Measurements from ENCODE around the gene HOXA5.

HOXA5 gene

DNA sequence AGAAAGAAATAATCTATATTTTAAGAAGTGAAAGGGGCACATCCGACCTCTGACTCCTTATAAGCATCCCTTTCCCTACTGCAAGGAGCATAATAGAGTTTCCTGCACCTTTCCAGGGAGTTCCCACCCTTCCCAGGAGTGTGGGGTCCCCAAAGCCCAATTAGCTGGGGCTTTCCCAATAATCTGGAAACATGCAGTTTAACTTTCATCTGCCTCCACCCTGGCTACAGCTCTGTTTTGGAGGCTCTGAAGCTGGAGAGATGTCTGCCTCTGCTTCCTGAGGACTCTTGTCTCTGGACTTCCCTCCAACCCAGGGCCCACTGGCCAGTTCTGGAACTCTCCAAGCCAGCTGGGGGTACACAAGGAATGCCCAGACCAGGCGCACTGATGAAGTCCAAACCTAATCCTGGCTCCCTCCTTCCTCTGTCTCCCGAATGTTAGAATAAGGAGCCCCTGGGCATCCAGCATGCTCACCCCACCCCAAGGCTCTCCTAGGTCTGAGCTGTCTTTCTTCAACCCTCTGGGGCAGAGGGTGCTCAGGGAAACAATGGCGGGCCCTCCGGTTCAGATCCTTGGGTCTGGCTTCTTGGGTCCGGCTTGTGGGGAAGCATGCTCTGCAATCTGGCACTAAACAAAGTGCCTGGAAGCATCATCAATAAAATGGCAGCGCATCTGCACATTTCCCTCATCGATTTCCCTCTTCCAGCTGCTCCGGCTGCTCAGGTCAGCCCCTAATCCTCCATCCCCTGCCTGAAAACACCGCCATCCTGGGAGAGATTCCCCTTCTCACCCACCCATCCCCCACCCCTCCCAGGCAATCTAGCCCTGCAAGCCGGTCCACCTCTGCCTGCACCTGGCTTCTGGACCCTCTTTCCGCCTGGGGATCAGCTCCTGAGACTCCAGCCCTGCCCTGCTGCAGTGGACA, 26.3 kb downstream of the HOXA5 start:
- no peak for DNase-seq (ENCODE audit: low spot score)

DNA sequence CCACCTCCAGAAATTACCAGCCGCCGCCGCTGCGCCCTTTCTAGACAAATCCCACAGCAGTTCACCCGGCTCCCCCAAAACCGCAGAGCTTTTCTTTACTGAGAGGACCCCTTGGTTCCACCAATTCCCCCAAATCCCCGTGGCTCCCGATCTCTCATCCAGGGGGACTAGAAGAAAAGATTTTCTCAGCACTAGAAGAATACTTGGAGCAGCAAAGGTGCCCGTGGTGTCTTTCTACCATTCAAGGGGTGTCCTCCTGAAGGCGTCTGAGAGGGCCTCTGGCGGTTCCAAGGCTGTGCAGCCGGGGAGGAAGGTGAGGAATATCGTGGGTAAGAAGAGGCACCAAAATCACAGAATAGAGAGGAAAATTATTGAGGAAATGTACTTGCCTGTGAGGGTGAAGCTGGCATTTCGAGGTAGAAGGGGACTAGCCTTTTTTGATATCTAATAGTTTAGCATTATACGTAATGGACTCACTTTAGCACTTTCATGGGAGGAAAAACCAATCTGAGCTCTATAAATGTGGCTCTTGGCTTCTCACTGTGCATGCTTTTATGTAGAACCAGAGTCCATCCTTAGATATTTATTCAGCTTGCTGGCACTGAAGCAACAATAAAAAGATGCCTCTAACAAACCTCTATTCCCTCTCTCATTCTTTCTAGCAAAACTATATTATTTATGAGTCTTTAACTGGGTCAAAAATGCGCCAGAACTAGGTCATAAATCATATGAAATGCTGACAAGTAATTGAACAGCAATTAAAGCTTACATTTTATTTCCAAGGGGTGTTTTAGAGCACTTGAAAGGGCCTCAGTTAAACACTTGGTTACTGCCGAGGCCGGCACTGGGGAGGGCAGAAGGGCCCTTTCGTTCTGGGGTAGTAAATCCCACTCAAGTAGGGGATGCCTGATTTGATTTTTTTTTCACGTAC, 27.2 kb downstream of the HOXA5 start:
- TF ChIP-seq, protein P1, sequence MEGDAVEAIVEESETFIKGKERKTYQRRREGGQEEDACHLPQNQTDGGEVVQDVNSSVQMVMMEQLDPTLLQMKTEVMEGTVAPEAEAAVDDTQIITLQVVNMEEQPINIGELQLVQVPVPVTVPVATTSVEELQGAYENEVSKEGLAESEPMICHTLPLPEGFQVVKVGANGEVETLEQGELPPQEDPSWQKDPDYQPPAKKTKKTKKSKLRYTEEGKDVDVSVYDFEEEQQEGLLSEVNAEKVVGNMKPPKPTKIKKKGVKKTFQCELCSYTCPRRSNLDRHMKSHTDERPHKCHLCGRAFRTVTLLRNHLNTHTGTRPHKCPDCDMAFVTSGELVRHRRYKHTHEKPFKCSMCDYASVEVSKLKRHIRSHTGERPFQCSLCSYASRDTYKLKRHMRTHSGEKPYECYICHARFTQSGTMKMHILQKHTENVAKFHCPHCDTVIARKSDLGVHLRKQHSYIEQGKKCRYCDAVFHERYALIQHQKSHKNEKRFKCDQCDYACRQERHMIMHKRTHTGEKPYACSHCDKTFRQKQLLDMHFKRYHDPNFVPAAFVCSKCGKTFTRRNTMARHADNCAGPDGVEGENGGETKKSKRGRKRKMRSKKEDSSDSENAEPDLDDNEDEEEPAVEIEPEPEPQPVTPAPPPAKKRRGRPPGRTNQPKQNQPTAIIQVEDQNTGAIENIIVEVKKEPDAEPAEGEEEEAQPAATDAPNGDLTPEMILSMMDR (IDR thresholded peaks at IDR 0.05; ENCODE audit: extremely low read depth, missing control alignments), result no peak
- no peak for DNase-seq (ENCODE audit: low spot score)

More for the DNA sequence above, 26.3 kb downstream of the HOXA5 start:
- TF ChIP-seq, protein P1 (IDR thresholded peaks at IDR 0.05; ENCODE audit: extremely low read depth, missing control alignments), result no peak

DNA sequence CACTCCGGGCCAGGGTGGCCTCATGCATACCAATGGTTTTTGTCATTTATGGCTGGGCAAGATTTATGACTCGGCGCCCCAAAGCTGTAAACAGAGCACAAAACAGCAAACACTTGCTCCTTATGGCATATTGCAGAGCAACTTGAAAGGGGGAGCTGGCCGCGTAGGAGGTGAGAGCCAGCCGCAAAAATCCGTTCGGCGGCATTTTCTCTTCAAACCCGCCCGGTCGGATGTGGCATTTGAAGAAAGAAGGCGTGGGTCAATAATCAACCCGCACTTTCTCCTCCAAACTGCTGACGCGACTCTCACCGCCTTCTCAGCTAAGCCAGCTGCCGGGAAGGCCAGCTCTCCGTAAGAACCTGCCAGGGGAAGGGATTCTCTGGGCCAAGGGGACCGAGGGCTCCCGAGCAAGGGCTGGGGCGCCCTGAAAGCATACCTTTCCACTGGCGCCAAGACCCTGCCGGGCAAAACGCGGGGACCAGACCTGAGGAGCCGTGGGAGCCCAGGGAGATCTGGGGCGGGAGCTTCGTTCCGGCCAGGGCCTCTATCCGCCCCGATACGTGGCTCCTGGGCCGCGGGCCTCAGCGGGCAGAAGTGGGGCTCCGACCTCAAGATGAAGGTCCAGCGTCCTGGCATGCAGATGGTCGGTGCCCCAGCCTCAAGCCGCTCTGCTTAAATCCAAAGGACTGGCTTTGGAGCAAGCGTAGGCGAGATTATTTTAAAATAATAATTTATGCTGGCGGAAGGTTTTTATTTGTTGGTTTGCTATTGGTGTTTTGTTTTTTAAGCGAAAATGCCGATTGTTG, 28.1 kb downstream of the HOXA5 start:
- DNase-seq (ENCODE audit: low spot score), result no peak
- TF ChIP-seq, protein P1 (IDR thresholded peaks at IDR 0.05; ENCODE audit: extremely low read depth, missing control alignments), result no peak

DNA sequence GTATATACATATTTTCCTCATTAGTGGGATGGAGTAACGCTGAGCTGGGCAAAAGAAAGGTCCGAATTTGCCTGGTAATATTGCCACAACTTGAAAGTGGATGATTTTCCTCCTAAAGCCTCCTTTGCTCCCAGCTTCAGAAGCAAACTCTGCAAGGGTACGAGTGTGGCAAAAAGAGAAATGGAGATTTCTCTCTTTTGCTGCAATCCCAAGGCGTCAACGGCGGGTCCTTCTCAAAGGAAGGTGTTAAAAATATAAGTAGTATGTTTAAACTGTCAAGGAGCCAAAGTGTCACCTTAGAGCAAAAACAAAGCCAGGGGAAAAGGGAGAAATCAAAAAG, 28.6 kb downstream of the HOXA5 start:
- TF ChIP-seq, protein P1 (IDR thresholded peaks at IDR 0.05; ENCODE audit: extremely low read depth, missing control alignments), result no peak
- DNase-seq (ENCODE audit: low spot score), result no peak

DNA sequence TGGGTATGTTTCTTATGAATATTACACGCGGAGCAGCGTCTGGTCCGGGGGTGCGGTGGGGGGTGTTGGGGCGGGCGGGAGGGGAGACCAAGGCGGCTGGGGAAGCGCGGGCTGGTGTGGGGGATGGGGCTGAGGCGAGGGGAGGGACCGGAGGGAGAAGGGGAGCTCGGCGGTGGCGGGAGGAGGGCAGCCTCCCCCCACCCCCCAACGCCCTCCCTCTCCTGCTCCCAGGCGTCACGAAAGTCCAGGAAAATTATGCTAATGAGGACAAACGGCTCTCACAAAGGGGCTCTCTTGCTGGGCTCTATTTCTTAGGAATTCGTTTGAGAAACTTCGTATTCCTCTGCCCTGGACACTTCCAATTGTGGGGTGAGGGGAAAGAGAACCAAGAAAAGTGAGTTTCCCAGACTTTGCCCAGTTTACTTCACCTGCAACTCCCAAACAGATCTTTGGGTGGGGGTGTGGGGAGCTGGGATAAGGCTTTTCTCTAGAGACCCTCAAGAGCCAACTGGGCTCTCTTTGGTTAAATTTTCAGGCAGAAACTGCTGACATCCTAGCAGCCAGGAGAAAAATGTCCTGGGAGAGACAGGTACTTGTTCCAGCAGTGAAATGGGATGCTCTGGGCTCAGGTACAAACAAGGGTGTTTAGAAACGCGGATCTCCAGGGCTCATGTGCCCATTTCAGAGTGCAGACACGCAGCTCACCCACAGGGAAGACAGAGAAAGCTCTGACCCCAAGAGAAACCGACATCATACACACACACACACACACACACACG, 29.3 kb downstream of the HOXA5 start:
- DNase-seq (ENCODE audit: low spot score), result no peak
- TF ChIP-seq, protein P1 (IDR thresholded peaks at IDR 0.05; ENCODE audit: extremely low read depth, missing control alignments), result no peak
